Immature natural killer cell (primary cell): ENCODE data around the gene ISG15. TPM values are rescaled to one million over a fixed set of nuclear protein-coding genes. Genes with fewer than 3 reads are reported as not detected.
"Not testable (repeated sequence)": the region's sequence is repeated elsewhere in the genome, so short reads cannot be mapped to it uniquely, and the experiment has no call there.

Source experiments
- DNase-seq, 3 donors: peaks; one replicate each; pipeline ENCODE4 v3.0.0; 2022; ENCODE audit warnings: mixed read lengths in 1 of 3
- H3K27ac Mint-ChIP-seq, 6 donors: one replicate each; pipeline ENCODE4 v1.8.0; 2020; ENCODE audit warnings: mixed read lengths in 6 of 6, mild to moderate bottlenecking in 5 of 6, inconsistent platforms in 4 of 6, moderate library complexity in 3 of 6
- H3K27me3 Mint-ChIP-seq, 3 donors: one replicate each; pipeline ENCODE4 v1.8.0; 2020 to 2021; ENCODE audit warnings: low read depth in 3 of 3, mild to moderate bottlenecking in 3 of 3, mixed read lengths in 3 of 3, moderate library complexity in 3 of 3, inconsistent platforms in 1 of 3
- H3K36me3 Mint-ChIP-seq, 3 donors: one replicate each; pipeline ENCODE4 v1.8.0; 2020; ENCODE audit warnings: mixed read lengths in 3 of 3, inconsistent platforms in 2 of 3, mild to moderate bottlenecking in 2 of 3
- H3K4me1 Mint-ChIP-seq, 2 donors: one replicate each; pipeline ENCODE4 v1.8.0; 2020; ENCODE audit warnings: inconsistent platforms in 2 of 2, mild to moderate bottlenecking in 2 of 2, mixed read lengths in 2 of 2, moderate library complexity in 1 of 2
- H3K4me3 Mint-ChIP-seq, 5 donors: one replicate each; pipeline ENCODE4 v1.8.0; 2020; ENCODE audit warnings: mild to moderate bottlenecking in 5 of 5, mixed read lengths in 5 of 5, inconsistent platforms in 3 of 5, moderate library complexity in 3 of 5
- H3K9me3 Mint-ChIP-seq, 6 donors: one replicate each; pipeline ENCODE4 v1.8.0; 2020; ENCODE audit warnings: mild to moderate bottlenecking in 6 of 6, mixed read lengths in 6 of 6, inconsistent platforms in 4 of 6, moderate library complexity in 3 of 6
- polyA plus RNA-seq, 3 donors: library from polyadenylated mRNA; unstranded; fragments of 300-500 nt; fragmentation: Illumina TruSeq; gene quantifications; one replicate each; pipeline ENCODE4 v1.2.3, GENCODE V29; 2021

ISG15 gene
- polyA plus RNA-seq, 3 donors from 2014 or later = 304 to 360 (median 354) TPM

- Mint-ChIP-seq H3K36me3 (no peaks in the 10 kb centered on the region), H3K27ac (no peak overlapping the region), H3K9me3 (no peaks in the 10 kb centered on the region), H3K4me1 (peaks cover 6 to 9% of the 10 kb centered on the region in 2 donors), H3K27me3 (peaks cover 0 to 3% (median 2%) of the 10 kb centered on the region in 3 donors), H3K4me3 (no peak overlapping the region)
- no peak for DNase-seq
Measured at GRCh38 chr1:971751-972506, 41.4 kb upstream of the ISG15 start.

- H3K27ac Mint-ChIP-seq = no peak overlapping the region
- H3K4me3 Mint-ChIP-seq = no peak overlapping the region
- H3K27me3 Mint-ChIP-seq = peaks cover 0 to 2% (median 2%) of the 10 kb centered on the region in 3 donors
- DNase-seq = no peak
- H3K9me3 Mint-ChIP-seq = no peaks in the 10 kb centered on the region
- H3K36me3 Mint-ChIP-seq = no peaks in the 10 kb centered on the region
- peaks cover 6 to 9% of the 10 kb centered on the region in 2 donors for H3K4me1 Mint-ChIP-seq
Measured at GRCh38 chr1:972726-973458, 40.4 kb upstream of the ISG15 start.

- Mint-ChIP-seq H3K36me3 (no peaks in the 10 kb centered on the region), H3K4me1 (peaks cover 6 to 10% of the 10 kb centered on the region in 2 donors), H3K27me3 (peaks cover 2 to 4% (median 3%) of the 10 kb centered on the region in 3 donors), H3K27ac (no peak overlapping the region), H3K9me3 (no peaks in the 10 kb centered on the region), H3K4me3 (no peak overlapping the region)
- DNase-seq = no peak
Measured at GRCh38 chr1:973459-974292, 39.6 kb upstream of the ISG15 start.

GRCh38 chr1:974293-974640 is 39.0 kb upstream of the ISG15 start:
- Mint-ChIP-seq H3K4me3 (no peak overlapping the region), H3K36me3 (no peaks in the 10 kb centered on the region), H3K27me3 (peaks cover 2 to 4% (median 3%) of the 10 kb centered on the region in 3 donors), H3K27ac (no peak overlapping the region), H3K9me3 (no peaks in the 10 kb centered on the region), H3K4me1 (peaks cover 6 to 10% of the 10 kb centered on the region in 2 donors)
- no peak for DNase-seq

GRCh38 chr1:974687-975328 is 38.5 kb upstream of the ISG15 start:
- peaks cover 2 to 4% (median 3%) of the 10 kb centered on the region in 3 donors for H3K27me3 Mint-ChIP-seq
- peak overlapping the region in 1 of 6 donors; percentile 21 for H3K27ac Mint-ChIP-seq
- no peak overlapping the region for H3K4me3 Mint-ChIP-seq
- H3K9me3 Mint-ChIP-seq = no peaks in the 10 kb centered on the region
- no peaks in the 10 kb centered on the region for H3K36me3 Mint-ChIP-seq
- DNase-seq = no peak
- H3K4me1 Mint-ChIP-seq = peaks cover 6 to 10% of the 10 kb centered on the region in 2 donors

- H3K27ac Mint-ChIP-seq = no peak overlapping the region
- H3K4me3 Mint-ChIP-seq = peak overlapping the region in 2 of 5 donors; percentile 33 to 39
Measured at GRCh38 chr1:975365-975764, 37.9 kb upstream of the ISG15 start.

GRCh38 chr1:975896-976683 is 37.2 kb upstream of the ISG15 start:
- peaks cover 2 to 4% (median 3%) of the 10 kb centered on the region in 3 donors for H3K27me3 Mint-ChIP-seq
- H3K36me3 Mint-ChIP-seq = no peaks in the 10 kb centered on the region
- H3K9me3 Mint-ChIP-seq = no peaks in the 10 kb centered on the region
- no peak overlapping the region for H3K27ac Mint-ChIP-seq
- H3K4me3 Mint-ChIP-seq = peak overlapping the region in 2 of 5 donors; percentile 33 to 39
- H3K4me1 Mint-ChIP-seq = peaks cover 6 to 10% of the 10 kb centered on the region in 2 donors
- peak; percentile 43 to 54 (median 53) for DNase-seq

More at GRCh38 chr1:975365-975764, 37.9 kb upstream of the ISG15 start:
- peaks cover 6 to 10% of the 10 kb centered on the region in 2 donors for H3K4me1 Mint-ChIP-seq
- H3K9me3 Mint-ChIP-seq = no peaks in the 10 kb centered on the region
- DNase-seq = no peak
- peaks cover 2 to 4% (median 3%) of the 10 kb centered on the region in 3 donors for H3K27me3 Mint-ChIP-seq
- H3K36me3 Mint-ChIP-seq = no peaks in the 10 kb centered on the region

- H3K27ac Mint-ChIP-seq, H3K27me3 Mint-ChIP-seq, H3K4me3 Mint-ChIP-seq, DNase-seq, H3K9me3 Mint-ChIP-seq, H3K36me3 Mint-ChIP-seq, H3K4me1 Mint-ChIP-seq: not testable (repeated sequence)
Measured at GRCh38 chr1:976791-977190, 36.5 kb upstream of the ISG15 start.

- Mint-ChIP-seq H3K9me3 (no peaks in the 10 kb centered on the region), H3K27ac (peak overlapping the region in 1 of 6 donors; percentile 20), H3K36me3 (no peaks in the 10 kb centered on the region), H3K27me3 (peaks cover 3 to 5% (median 4%) of the 10 kb centered on the region in 3 donors), H3K4me1 (peaks cover 6 to 10% of the 10 kb centered on the region in 2 donors), H3K4me3 (no peak overlapping the region)
- no peak for DNase-seq
Measured at GRCh38 chr1:978069-978834, 35.0 kb upstream of the ISG15 start.

- DNase-seq = no peak
- Mint-ChIP-seq H3K4me1 (peaks cover 6 to 10% of the 10 kb centered on the region in 2 donors), H3K27me3 (peaks cover 3 to 5% (median 4%) of the 10 kb centered on the region in 3 donors), H3K9me3 (no peaks in the 10 kb centered on the region), H3K27ac (no peak overlapping the region), H3K4me3 (no peak overlapping the region), H3K36me3 (no peaks in the 10 kb centered on the region)
Measured at GRCh38 chr1:978835-979743, 34.2 kb upstream of the ISG15 start.

GRCh38 chr1:979744-980072 is 33.6 kb upstream of the ISG15 start:
- Mint-ChIP-seq H3K36me3 (no peaks in the 10 kb centered on the region), H3K9me3 (no peaks in the 10 kb centered on the region), H3K4me1 (peaks cover 6 to 10% of the 10 kb centered on the region in 2 donors), H3K27ac (no peak overlapping the region), H3K27me3 (peaks cover 3 to 7% (median 3%) of the 10 kb centered on the region in 3 donors), H3K4me3 (no peak overlapping the region)
- DNase-seq = no peak
